GM12865 (cell line): ENCODE measurements around the gene PHLDB2.
A peak's percentile ranks its signal among the peaks of the same experiment; 100 is the strongest.

Source experiments
- DNase-seq: peaks from one replicate; pipeline ENCODE4 v3.0.0; 2010; ENCODE audit warnings: low read depth
- H3K4me3 ChIP-seq: 2 replicates; pipeline ENCODE4 v1.5.1; 2011; ENCODE audit warnings: mild to moderate bottlenecking, low read depth, low read length, control low read depth
- TF ChIP-seq, protein P1 (sequence below): IDR thresholded peaks from 2 replicates; pipeline ENCODE4 v1.5.1; 2011; ENCODE audit warnings: low read length, control low read depth, low read depth, inconsistent platforms; ENCODE audit not compliant: insufficient read depth; ENCODE audit errors: missing control alignments

Gene PHLDB2

GRCh38 chr3:111989061-111989678 is 130.1 kb downstream of the PHLDB2 start:
- H3K4me3 ChIP-seq: no peak overlapping the region
- TF ChIP-seq, protein P1, sequence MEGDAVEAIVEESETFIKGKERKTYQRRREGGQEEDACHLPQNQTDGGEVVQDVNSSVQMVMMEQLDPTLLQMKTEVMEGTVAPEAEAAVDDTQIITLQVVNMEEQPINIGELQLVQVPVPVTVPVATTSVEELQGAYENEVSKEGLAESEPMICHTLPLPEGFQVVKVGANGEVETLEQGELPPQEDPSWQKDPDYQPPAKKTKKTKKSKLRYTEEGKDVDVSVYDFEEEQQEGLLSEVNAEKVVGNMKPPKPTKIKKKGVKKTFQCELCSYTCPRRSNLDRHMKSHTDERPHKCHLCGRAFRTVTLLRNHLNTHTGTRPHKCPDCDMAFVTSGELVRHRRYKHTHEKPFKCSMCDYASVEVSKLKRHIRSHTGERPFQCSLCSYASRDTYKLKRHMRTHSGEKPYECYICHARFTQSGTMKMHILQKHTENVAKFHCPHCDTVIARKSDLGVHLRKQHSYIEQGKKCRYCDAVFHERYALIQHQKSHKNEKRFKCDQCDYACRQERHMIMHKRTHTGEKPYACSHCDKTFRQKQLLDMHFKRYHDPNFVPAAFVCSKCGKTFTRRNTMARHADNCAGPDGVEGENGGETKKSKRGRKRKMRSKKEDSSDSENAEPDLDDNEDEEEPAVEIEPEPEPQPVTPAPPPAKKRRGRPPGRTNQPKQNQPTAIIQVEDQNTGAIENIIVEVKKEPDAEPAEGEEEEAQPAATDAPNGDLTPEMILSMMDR: peak; percentile 62
- peak; percentile 65 for DNase-seq

DNA sequence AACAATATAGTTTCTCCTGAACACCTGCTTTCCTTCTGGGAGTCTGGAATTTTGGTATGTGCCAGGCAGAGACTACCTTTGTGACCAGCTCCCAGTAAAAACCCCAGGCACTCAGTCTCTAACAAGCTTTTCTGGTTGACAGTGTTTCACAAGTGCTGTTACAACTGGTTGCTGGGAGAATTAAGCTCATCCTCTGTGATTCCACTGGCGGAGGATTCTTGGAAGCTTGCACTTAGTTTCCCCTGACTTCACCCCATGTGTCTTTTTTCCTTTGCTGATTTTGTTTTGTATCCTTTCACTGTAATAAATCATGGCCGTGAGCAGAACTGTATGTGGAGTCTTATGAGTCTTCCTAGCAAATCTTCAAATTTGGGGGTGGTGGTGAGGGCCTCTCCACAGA is 134.0 kb downstream of the PHLDB2 start:
- H3K4me3 ChIP-seq: no peak overlapping the region
- no peak for DNase-seq

DNA sequence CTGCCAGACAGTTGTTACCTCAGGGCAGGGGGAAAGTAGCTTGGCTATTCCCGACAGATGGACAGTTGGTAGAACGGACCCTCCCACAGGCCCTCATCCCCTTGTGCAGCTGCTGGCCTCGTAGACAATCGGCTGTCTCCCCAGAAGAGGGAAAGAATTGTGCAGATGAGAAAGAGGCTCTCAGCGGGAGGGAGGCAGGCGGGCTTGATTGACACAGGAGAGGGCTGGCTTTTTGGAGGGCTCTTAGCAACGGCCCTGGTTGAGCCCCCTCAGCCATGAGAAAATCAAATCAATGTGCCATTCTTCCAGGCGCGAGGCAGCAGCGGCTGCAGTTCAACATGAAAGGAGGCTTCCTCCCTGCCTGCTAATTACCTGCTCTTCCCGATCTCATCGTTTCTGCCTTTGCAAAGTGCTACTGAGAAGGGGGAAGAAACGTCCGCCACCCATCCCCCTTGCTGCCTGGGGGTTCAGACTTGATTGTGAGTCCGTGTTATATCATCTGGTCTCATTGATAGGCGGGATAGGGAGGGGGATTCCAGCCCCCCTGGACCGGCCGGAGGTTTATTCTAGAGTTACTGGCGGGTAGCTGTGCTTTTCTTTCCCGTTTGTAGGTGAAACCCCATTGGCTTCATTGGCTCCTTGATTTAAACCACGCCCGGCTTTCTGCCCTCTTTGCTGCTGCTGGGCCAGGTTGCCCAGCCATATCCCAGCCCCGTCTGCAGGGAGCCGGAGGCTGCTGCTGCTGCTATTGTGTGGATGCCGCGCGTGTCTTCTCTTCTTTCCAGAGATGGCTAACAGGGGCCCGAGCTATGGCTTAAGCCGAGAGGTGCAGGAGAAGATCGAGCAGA is 139.8 kb downstream of the PHLDB2 start, which contains the start of gene TAGLN3:
Gene TAGLN3, plus strand, starts transcription at position 287 of the 848 bp plus-strand sequence. Its CDS starts 501 bp downstream, at position 788.
- H3K4me3 ChIP-seq: peak within 1 kb of the TSS; percentile 47
- DNase-seq: peak; percentile 10
- TF ChIP-seq, protein P1: no peak

More for the DNA sequence above, 134.0 kb downstream of the PHLDB2 start:
- TF ChIP-seq, protein P1: no peak

- no peak for DNase-seq
- TF ChIP-seq, protein P1: no peak
- peak overlapping the region; percentile 47 for H3K4me3 ChIP-seq
Observed at GRCh38 chr3:111999484-112000324, 140.6 kb downstream of the PHLDB2 start.

- H3K4me3 ChIP-seq: no peak overlapping the region
- no peak for DNase-seq
- TF ChIP-seq, protein P1: no peak
Observed at GRCh38 chr3:112000367-112000771, 141.3 kb downstream of the PHLDB2 start.

- no peak for DNase-seq
- no peak overlapping the region for H3K4me3 ChIP-seq
- TF ChIP-seq, protein P1: no peak
Observed at GRCh38 chr3:112000966-112001365, 141.9 kb downstream of the PHLDB2 start.
